Sigmoid colon (tissue), 7 donors: Measurements from ENCODE around the gene PPIL6. TPM values are rescaled to one million over a fixed set of nuclear protein-coding genes. Genes with fewer than 3 reads are reported as not detected.

Experiments
- DNase-seq: peaks from one replicate; pipeline ENCODE4 v3.0.0-alpha.2; 2019
- H3K27ac ChIP-seq, 4 donors: fragments of 200-600 bp; sonication (generic); one replicate each; pipeline ENCODE4 v1.5.1; 2016 to 2019; ENCODE audit warnings: mild to moderate bottlenecking in 1 of 4
- H3K27me3 ChIP-seq, 3 donors: fragments of 200-600 bp; sonication (generic); one replicate each; pipeline ENCODE4 v1.5.1; 2019; ENCODE audit warnings: mild to moderate bottlenecking in 1 of 3
- H3K36me3 ChIP-seq, 4 donors: fragments of 200-600 bp; sonication (generic); one replicate each; pipeline ENCODE4 v1.5.1; 2016 to 2019
- H3K4me1 ChIP-seq, 4 donors: fragments of 200-600 bp; sonication (generic); one replicate each; pipeline ENCODE4 v1.5.1; 2017 to 2019
- H3K4me3 ChIP-seq, 4 donors: fragments of 200-600 bp; sonication (generic); one replicate each; pipeline ENCODE4 v1.5.1; 2017 to 2019; ENCODE audit warnings: mild to moderate bottlenecking in 2 of 4, moderate library complexity in 1 of 4
- H3K9me3 ChIP-seq, 4 donors: fragments of 200-600 bp in 3 of 4; sonication (generic) in 3 of 4; one replicate each; pipeline versions ENCODE4 v1.5.1 to v1.6.1; 2013 to 2019
- EP300 ChIP-seq, 4 donors: sonication (generic); formaldehyde crosslinking; IDR thresholded peaks; one replicate each; pipeline ENCODE4 v1.6.1; 2017; ENCODE audit warnings: antibody characterized with exemption in 4 of 4
- POLR2A ChIP-seq, 2 donors: fragments of 450-650 bp; IDR thresholded peaks; one replicate each; pipeline ENCODE4 v1.6.1; 2016; ENCODE audit warnings: antibody characterized with exemption in 2 of 2, mild to moderate bottlenecking in 2 of 2, moderate library complexity in 2 of 2
- POLR2AphosphoS5 ChIP-seq, 4 donors: sonication (generic); formaldehyde crosslinking; IDR thresholded peaks; one replicate each; pipeline ENCODE4 v1.6.1; 2017; ENCODE audit warnings: antibody characterized with exemption in 4 of 4
- WGBS, 2 donors: extraction: QIAGEN DNeasy Blood & Tissue Kit; methylation state at CpG; one replicate each; pipeline ENCODE4 v1.1.7; 2013; 5-methylcytosine and 5-hydroxymethylcytosine counted together
- intact Hi-C: fragments of 100-400 bp; cut with DNase I; formaldehyde crosslinking; loops from one replicate; pipeline ENCODE4 v1.15.1; 2023
- polyA plus RNA-seq, 3 donors: library from polyadenylated mRNA; stranded (reverse); fragments of 200-250 nt; gene quantifications; one replicate each; pipeline ENCODE4 v1.2.3, GENCODE V29; 2013
- total RNA-seq, 4 donors: library from RNA; depleted of rRNA; stranded (reverse); fragments of >200 nt; gene quantifications; one replicate each; pipeline ENCODE4 v1.1.0, GENCODE V29; 2016
- TF ChIP-seq, protein P1 (sequence below), 4 experiments: fragments of 450-650 bp in 3 of 4; fragments of 200-600 bp in 1 of 4; IDR thresholded peaks; one replicate each; pipeline ENCODE4 v1.5.1; 2016 to 2019; ENCODE audit warnings: antibody characterized with exemption in 4 of 4, mild to moderate bottlenecking in 3 of 4, moderate library complexity in 2 of 4
- donor health status: healthy with polysubstance abuse.
- donor health status: Bipolar disorder and iron deficiency.
- donor health status: healthy.

PPIL6 gene
- total and polyA plus RNA-seq, 7 donors = 0.44 to 10.2 (median 1.4) TPM

DNA sequence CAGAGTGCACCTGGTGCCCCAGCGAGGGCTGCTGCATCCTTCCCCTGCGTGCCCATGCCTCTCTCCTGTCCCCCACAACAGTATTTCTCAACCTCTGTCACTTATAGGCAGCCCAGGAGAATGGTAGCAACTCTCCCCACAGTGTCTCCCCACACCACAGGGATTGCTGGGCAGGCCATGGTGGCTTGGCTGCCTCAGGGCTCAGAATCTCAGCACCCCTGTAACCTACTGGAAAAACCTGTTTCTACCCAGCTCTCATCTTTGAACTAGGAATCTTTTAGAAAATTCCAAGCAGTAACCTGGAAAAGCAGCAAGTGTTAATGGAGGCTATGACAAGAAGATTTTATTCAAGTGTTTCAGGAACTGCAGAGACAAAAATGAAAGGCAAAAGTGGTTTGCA lies 96.2 kb downstream of the PPIL6 start:
- H3K27ac ChIP-seq = no peak overlapping the region

DNA sequence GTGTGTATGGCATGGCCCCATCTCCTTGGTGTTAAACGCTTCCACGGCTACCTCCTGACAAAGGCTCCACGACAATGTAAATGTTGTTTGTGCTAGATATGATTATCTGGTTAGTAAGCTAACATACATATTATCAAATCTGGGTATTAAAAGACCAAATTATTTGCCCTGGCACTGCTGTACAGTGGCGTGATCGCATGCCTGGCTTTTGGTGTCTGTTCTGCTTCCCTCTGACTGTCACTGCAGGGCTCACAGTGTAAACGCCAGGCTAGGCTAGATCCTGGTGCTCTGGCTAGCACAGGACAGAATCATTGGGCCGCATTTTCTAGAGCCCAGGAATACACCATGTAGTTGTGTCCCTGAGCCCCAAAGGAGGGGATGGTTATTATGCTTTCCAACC lies 96.9 kb downstream of the PPIL6 start:
- 95% methylated on average over 7 of the region's 7 CpGs for whole genome bisulfite sequencing, 2 donors
- Histone ChIP-seq H3K9me3 (no peaks in the 10 kb centered on the region), H3K36me3 (no peaks in the 10 kb centered on the region), H3K27ac (no peak overlapping the region), H3K27me3 (no peaks in the 10 kb centered on the region), H3K4me3 (no peak overlapping the region), H3K4me1 (no peaks in the 10 kb centered on the region)
- TF ChIP-seq POLR2A (IDR thresholded peaks at IDR 0.05) (no peak), POLR2AphosphoS5 (IDR thresholded peaks at IDR 0.05) (no peak), EP300 (IDR thresholded peaks at IDR 0.05) (no peak)
- TF ChIP-seq, protein P1, sequence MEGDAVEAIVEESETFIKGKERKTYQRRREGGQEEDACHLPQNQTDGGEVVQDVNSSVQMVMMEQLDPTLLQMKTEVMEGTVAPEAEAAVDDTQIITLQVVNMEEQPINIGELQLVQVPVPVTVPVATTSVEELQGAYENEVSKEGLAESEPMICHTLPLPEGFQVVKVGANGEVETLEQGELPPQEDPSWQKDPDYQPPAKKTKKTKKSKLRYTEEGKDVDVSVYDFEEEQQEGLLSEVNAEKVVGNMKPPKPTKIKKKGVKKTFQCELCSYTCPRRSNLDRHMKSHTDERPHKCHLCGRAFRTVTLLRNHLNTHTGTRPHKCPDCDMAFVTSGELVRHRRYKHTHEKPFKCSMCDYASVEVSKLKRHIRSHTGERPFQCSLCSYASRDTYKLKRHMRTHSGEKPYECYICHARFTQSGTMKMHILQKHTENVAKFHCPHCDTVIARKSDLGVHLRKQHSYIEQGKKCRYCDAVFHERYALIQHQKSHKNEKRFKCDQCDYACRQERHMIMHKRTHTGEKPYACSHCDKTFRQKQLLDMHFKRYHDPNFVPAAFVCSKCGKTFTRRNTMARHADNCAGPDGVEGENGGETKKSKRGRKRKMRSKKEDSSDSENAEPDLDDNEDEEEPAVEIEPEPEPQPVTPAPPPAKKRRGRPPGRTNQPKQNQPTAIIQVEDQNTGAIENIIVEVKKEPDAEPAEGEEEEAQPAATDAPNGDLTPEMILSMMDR (IDR thresholded peaks at IDR 0.05) = no peak
- DNase-seq = no peak
- intact Hi-C loops = no loop called here

More for the DNA sequence above, 96.2 kb downstream of the PPIL6 start:
- Histone ChIP-seq H3K27me3 (no peaks in the 10 kb centered on the region), H3K36me3 (no peaks in the 10 kb centered on the region), H3K4me3 (no peak overlapping the region), H3K4me1 (no peaks in the 10 kb centered on the region), H3K9me3 (no peaks in the 10 kb centered on the region)
- DNase-seq = no peak
- WGBS, 2 donors = 47 to 80% methylated on average over 2 of the region's 2 CpGs
- intact Hi-C loops = no loop called here
- TF ChIP-seq EP300 (IDR thresholded peaks at IDR 0.05) = no peak

- Histone ChIP-seq H3K4me1 (no peaks in the 10 kb centered on the region), H3K27me3 (no peaks in the 10 kb centered on the region), H3K4me3 (no peak overlapping the region), H3K9me3 (no peaks in the 10 kb centered on the region), H3K27ac (no peak overlapping the region), H3K36me3 (no peaks in the 10 kb centered on the region)
- DNase-seq = no peak
- 96 to 97% methylated on average over 6 of the region's 6 CpGs for WGBS, 2 donors
- intact Hi-C loops = no loop called here
- TF ChIP-seq POLR2A (IDR thresholded peaks at IDR 0.05) = no peak
- TF ChIP-seq, protein P1 (IDR thresholded peaks at IDR 0.05) = no peak
- TF ChIP-seq POLR2AphosphoS5 (IDR thresholded peaks at IDR 0.05) = no peak
- no peak for TF ChIP-seq EP300 (IDR thresholded peaks at IDR 0.05)
Measured at GRCh38 chr6:109342911-109343310, 97.5 kb downstream of the PPIL6 start.

DNA sequence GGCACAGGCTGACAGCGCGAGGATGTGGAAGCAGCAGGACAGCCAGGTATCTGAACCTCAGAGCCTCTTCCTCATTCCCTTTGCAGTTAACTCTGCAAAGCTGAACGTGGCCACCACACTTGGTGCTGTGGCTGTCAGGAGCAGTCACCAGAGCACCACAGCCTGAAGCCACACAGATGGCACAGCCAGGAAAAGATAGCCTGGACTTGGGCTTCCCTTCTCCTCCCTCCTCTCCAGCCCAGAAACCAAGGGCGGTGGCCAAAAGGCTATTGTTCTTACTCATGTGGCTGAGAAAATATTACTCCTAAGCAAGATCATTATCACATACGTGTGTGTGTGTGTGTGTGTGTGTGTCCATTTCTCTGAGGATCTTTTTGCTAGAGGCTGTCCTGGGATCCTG lies 97.9 kb downstream of the PPIL6 start:
- TF ChIP-seq POLR2A (IDR thresholded peaks at IDR 0.05) = no peak
- TF ChIP-seq, protein P1 (IDR thresholded peaks at IDR 0.05) = no peak
- TF ChIP-seq POLR2AphosphoS5 (IDR thresholded peaks at IDR 0.05) = no peak
- no peak for TF ChIP-seq EP300 (IDR thresholded peaks at IDR 0.05)
- H3K36me3 ChIP-seq = no peaks in the 10 kb centered on the region
- H3K27ac ChIP-seq = no peak overlapping the region
- no peaks in the 10 kb centered on the region for H3K4me1 ChIP-seq
- no peaks in the 10 kb centered on the region for H3K9me3 ChIP-seq
- no peaks in the 10 kb centered on the region for H3K27me3 ChIP-seq
- WGBS, 2 donors = 61 to 76% methylated on average over 5 of the region's 5 CpGs
- DNase-seq = no peak
- H3K4me3 ChIP-seq = no peak overlapping the region
- intact Hi-C loops = no loop called here

- no peaks in the 10 kb centered on the region for H3K4me1 ChIP-seq
- DNase-seq = no peak
- 93 to 95% methylated on average over 4 of the region's 4 CpGs for WGBS, 2 donors
- intact Hi-C loops = no loop called here
- TF ChIP-seq POLR2A (IDR thresholded peaks at IDR 0.05) = no peak
- TF ChIP-seq POLR2AphosphoS5 (IDR thresholded peaks at IDR 0.05) = no peak
- TF ChIP-seq, protein P1 (IDR thresholded peaks at IDR 0.05) = no peak
- TF ChIP-seq EP300 (IDR thresholded peaks at IDR 0.05) = no peak
- H3K4me3 ChIP-seq = no peak overlapping the region
- H3K36me3 ChIP-seq = no peaks in the 10 kb centered on the region
- H3K27ac ChIP-seq = no peak overlapping the region
- no peaks in the 10 kb centered on the region for H3K27me3 ChIP-seq
- H3K9me3 ChIP-seq = no peaks in the 10 kb centered on the region
Measured at GRCh38 chr6:109340811-109341210, 99.6 kb downstream of the PPIL6 start.

Other genes starting within 250 kb of the PPIL6 start
- gene CD164, start 58.2 kb downstream of the PPIL6 start, total RNA-seq = 100 to 1,000 TPM; 142 to 192 (median 179) TPM
- 100 to 1,000 TPM; 154 to 186 (median 164) TPM for gene CD164, start 58.2 kb downstream of the PPIL6 start, polyA plus RNA-seq
- 10 to 100 TPM in 1 of 4 donors, 1 to 10 TPM in 3; 2.4 to 18.3 (median 6.6) TPM for gene SMPD2, start 96 bp upstream of the PPIL6 start, total RNA-seq
- gene SMPD2, start 96 bp upstream of the PPIL6 start, polyA plus RNA-seq = 10 to 100 TPM; 14.4 to 19.2 (median 16.6) TPM
- gene MICAL1, start 15.1 kb upstream of the PPIL6 start, total RNA-seq = 10 to 100 TPM in 2 of 4 donors, 1 to 10 TPM in 2; 7.8 to 23.5 (median 10.7) TPM
- 10 to 100 TPM; 14.8 to 71.3 (median 19.8) TPM for gene MICAL1, start 15.1 kb upstream of the PPIL6 start, polyA plus RNA-seq
- 1 to 10 TPM; 4.6 to 8.2 (median 6.3) TPM for gene ZBTB24, start 42.6 kb upstream of the PPIL6 start, total RNA-seq
- gene ZBTB24, start 42.6 kb upstream of the PPIL6 start, polyA plus RNA-seq = 1 to 10 TPM; 2.1 to 5.1 (median 2.4) TPM